Neural cell (in vitro differentiated cells): ENCODE results near the gene CACNA1H. TPM values are rescaled to one million over a fixed set of nuclear protein-coding genes. Genes with fewer than 3 reads are reported as not detected.

ENCODE experiments used
- H2AFZ ChIP-seq: fragments of 200-600, 300-800 bp; sonication (generic), shearing (Covaris generic); 2 replicates; pipeline ENCODE4 v1.6.0; 2014; ENCODE audit warnings: low read depth, mild to moderate bottlenecking, antibody characterized with exemption, low read length, moderate library complexity
- H3F3A ChIP-seq: fragments of 200-600 bp; shearing (Covaris generic); 2 replicates; pipeline ENCODE4 v1.6.1; 2016; ENCODE audit warnings: mild to moderate bottlenecking, moderate library complexity, mixed read lengths, antibody characterized with exemption, low read length; ENCODE audit not compliant: insufficient read depth, poor library complexity, severe bottlenecking
- H3K27ac ChIP-seq: fragments of 200-600, 300-800 bp; sonication (generic), shearing (Covaris generic); 2 replicates; pipeline ENCODE4 v1.5.1; 2014; ENCODE audit warnings: mild to moderate bottlenecking, low read length, moderate library complexity
- H3K27me3 ChIP-seq: fragments of 300-800, 200-600 bp; sonication (generic), shearing (Covaris generic); 2 replicates; pipeline ENCODE4 v1.6.0; 2014; ENCODE audit warnings: mild to moderate bottlenecking, low read depth, low read length, moderate library complexity; ENCODE audit not compliant: insufficient read depth
- H3K36me3 ChIP-seq: fragments of 300-800, 200-600 bp; sonication (generic), shearing (Covaris generic); 2 replicates; pipeline ENCODE4 v1.5.1; 2014; ENCODE audit warnings: mild to moderate bottlenecking, antibody characterized with exemption, low read length, moderate library complexity; ENCODE audit not compliant: insufficient read depth
- H3K4me2 ChIP-seq: fragments of 300-800, 200-600 bp; sonication (generic), shearing (Covaris generic); 2 replicates; pipeline ENCODE4 v1.6.0; 2014; ENCODE audit warnings: mild to moderate bottlenecking, low read length
- H3K4me3 ChIP-seq: fragments of 300-800, 200-600 bp; sonication (generic), shearing (Covaris generic); 2 replicates; pipeline ENCODE4 v1.5.1; 2014; ENCODE audit warnings: mild to moderate bottlenecking, low read length, moderate library complexity
- H3K79me2 ChIP-seq: fragments of 200-600 bp; shearing (Covaris generic); replicated peaks from 2 replicates; pipeline ENCODE4 v1.6.0; 2014; ENCODE audit warnings: mild to moderate bottlenecking, low read length, moderate library complexity; ENCODE audit not compliant: insufficient read depth
- H3K9ac ChIP-seq: fragments of 300-800, 200-600 bp; sonication (generic), shearing (Covaris generic); 2 replicates; pipeline ENCODE4 v1.6.1; 2016; ENCODE audit warnings: mild to moderate bottlenecking, low read length, mixed read lengths
- H3K9me2 ChIP-seq: fragments of 200-600 bp; shearing (Covaris generic); 2 replicates; pipeline ENCODE4 v1.6.1; 2016; ENCODE audit warnings: mild to moderate bottlenecking, low read length, mixed read lengths; ENCODE audit not compliant: insufficient read depth
- H3K9me3 ChIP-seq: fragments of 200-600, 300-800 bp; sonication (generic), shearing (Covaris generic); 2 replicates; pipeline ENCODE4 v1.6.1; 2016; ENCODE audit warnings: mild to moderate bottlenecking, mixed run types, low read length, moderate library complexity, mixed read lengths
- H4K20me1 ChIP-seq: fragments of 200-600 bp; shearing (Covaris generic); 2 replicates; pipeline ENCODE4 v1.6.1; 2016; ENCODE audit warnings: mild to moderate bottlenecking, mixed run types; ENCODE audit not compliant: insufficient read depth
- CTCF ChIP-seq: fragments of 450-650 bp; IDR thresholded peaks from 2 replicates; pipeline ENCODE4 v1.5.1; 2014; ENCODE audit warnings: antibody characterized with exemption, mild to moderate bottlenecking, moderate library complexity; ENCODE audit not compliant: poor library complexity, severe bottlenecking
- EP300 ChIP-seq: fragments of 450-650 bp; conservative IDR thresholded peaks from 2 replicates; pipeline ENCODE4 v1.6.1; 2014; ENCODE audit warnings: antibody characterized with exemption, mild to moderate bottlenecking, moderate library complexity; ENCODE audit not compliant: poor library complexity, severe bottlenecking
- EZH2 ChIP-seq: fragments of 200-600, 300-800 bp; shearing (Covaris generic), sonication (generic); IDR thresholded peaks from 2 replicates; pipeline ENCODE4 v1.6.1; 2014; ENCODE audit warnings: antibody characterized with exemption, low read length, borderline replicate concordance, mild to moderate bottlenecking; ENCODE audit not compliant: insufficient read depth, poor library complexity, severe bottlenecking
- MXI1 ChIP-seq: fragments of 450-650 bp; conservative IDR thresholded peaks from 2 replicates; pipeline ENCODE4 v1.6.1; 2014; ENCODE audit warnings: antibody characterized with exemption, mild to moderate bottlenecking; ENCODE audit not compliant: poor library complexity, severe bottlenecking
- POLR2AphosphoS5 ChIP-seq: IDR thresholded peaks from 2 replicates; pipeline ENCODE4 v1.6.1; 2012
- RAD21 ChIP-seq: fragments of 450-650 bp; conservative IDR thresholded peaks from 2 replicates; pipeline ENCODE4 v1.6.1; 2014; ENCODE audit warnings: antibody characterized with exemption, mild to moderate bottlenecking, moderate library complexity
- REST ChIP-seq: IDR thresholded peaks from 2 replicates; pipeline ENCODE4 v1.6.1; 2012; ENCODE audit warnings: borderline replicate concordance
- SMC3 ChIP-seq: fragments of 450-650 bp; conservative IDR thresholded peaks from 2 replicates; pipeline ENCODE4 v1.6.1; 2014; ENCODE audit warnings: antibody characterized with exemption, mild to moderate bottlenecking, moderate library complexity; ENCODE audit not compliant: poor library complexity
- TAF1 ChIP-seq: IDR thresholded peaks from 2 replicates; pipeline ENCODE4 v1.6.1; 2012; ENCODE audit warnings: low read depth
- polyA plus RNA-seq: library from polyadenylated mRNA; depleted of rRNA; stranded (reverse); fragments of >200 nt; gene quantifications from 2 replicates; pipeline ENCODE4 v1.2.3, GENCODE V29; 2014

CACNA1H gene
- polyA plus RNA-seq, 1 donor from 2014 or later: 27.7 TPM

- no peaks in the 10 kb centered on the region for H3K79me2 ChIP-seq
- no peak overlapping the region for H3K4me3 ChIP-seq
- H3K27me3 ChIP-seq: no peaks in the 10 kb centered on the region
- no peaks in the 10 kb centered on the region for H3F3A ChIP-seq
- no peak overlapping the region for H2AFZ ChIP-seq
- H3K36me3 ChIP-seq: no peaks in the 10 kb centered on the region
- H4K20me1 ChIP-seq: no peaks in the 10 kb centered on the region
- H3K9me3 ChIP-seq: no peaks in the 10 kb centered on the region
- H3K4me2 ChIP-seq: no peak overlapping the region
- H3K9ac ChIP-seq: no peak overlapping the region
- no peaks in the 10 kb centered on the region for H3K9me2 ChIP-seq
- no peak for TF ChIP-seq POLR2AphosphoS5
- no peak for TF ChIP-seq EP300
- no peak for TF ChIP-seq SMC3
- no peak for TF ChIP-seq MXI1
- TF ChIP-seq EZH2: no peak
- no peak for TF ChIP-seq TAF1
- TF ChIP-seq REST: no peak
- no peak for TF ChIP-seq CTCF
- TF ChIP-seq RAD21: no peak
- H3K27ac ChIP-seq: no peak overlapping the region
Measured at GRCh38 chr16:1211451-1212268, 58.8 kb downstream of the CACNA1H start.

- H4K20me1 ChIP-seq: no peaks in the 10 kb centered on the region
- no peaks in the 10 kb centered on the region for H3K9me3 ChIP-seq
- H3K36me3 ChIP-seq: no peaks in the 10 kb centered on the region
- no peak overlapping the region for H3K27ac ChIP-seq
- no peak for TF ChIP-seq POLR2AphosphoS5
- H3K9ac ChIP-seq: no peak overlapping the region
- H3K4me2 ChIP-seq: no peak overlapping the region
- H3K27me3 ChIP-seq: no peaks in the 10 kb centered on the region
- H3K79me2 ChIP-seq: no peaks in the 10 kb centered on the region
- H3K4me3 ChIP-seq: no peak overlapping the region
- H3F3A ChIP-seq: no peaks in the 10 kb centered on the region
- no peaks in the 10 kb centered on the region for H3K9me2 ChIP-seq
- no peak overlapping the region for H2AFZ ChIP-seq
Measured at GRCh38 chr16:1212616-1213194, 59.8 kb downstream of the CACNA1H start.
